GM06990 (cell line): Measurements from ENCODE around the gene TFDP2.
"Not testable (repeated sequence)": the region's sequence is repeated elsewhere in the genome, so short reads cannot be mapped to it uniquely, and the experiment has no call there.

ENCODE experiments used
- DNase-seq: peaks from one replicate; pipeline ENCODE4 v3.0.0-alpha.2; 2011; ENCODE audit not compliant: insufficient read length; ENCODE audit errors: extremely low read depth
- H3K27me3 ChIP-seq: replicated peaks from 2 replicates; pipeline ENCODE4 v1.6.0; 2011; ENCODE audit warnings: low read length; ENCODE audit not compliant: control insufficient read depth, insufficient read depth
- H3K36me3 ChIP-seq: 2 replicates; pipeline ENCODE4 v1.5.1; 2011; ENCODE audit warnings: low read length; ENCODE audit not compliant: control insufficient read depth, insufficient read depth
- H3K4me3 ChIP-seq: replicated peaks from 2 replicates; pipeline ENCODE4 v1.5.1; 2011; ENCODE audit warnings: low read depth, mild to moderate bottlenecking, control low read depth, low read length
- TF ChIP-seq, protein P1 (sequence below): IDR thresholded peaks from 2 replicates; pipeline ENCODE4 v1.5.1; 2011; ENCODE audit warnings: low read length, control low read depth, mild to moderate bottlenecking, inconsistent platforms; ENCODE audit not compliant: insufficient read depth, poor library complexity, severe bottlenecking

Gene TFDP2

DNA sequence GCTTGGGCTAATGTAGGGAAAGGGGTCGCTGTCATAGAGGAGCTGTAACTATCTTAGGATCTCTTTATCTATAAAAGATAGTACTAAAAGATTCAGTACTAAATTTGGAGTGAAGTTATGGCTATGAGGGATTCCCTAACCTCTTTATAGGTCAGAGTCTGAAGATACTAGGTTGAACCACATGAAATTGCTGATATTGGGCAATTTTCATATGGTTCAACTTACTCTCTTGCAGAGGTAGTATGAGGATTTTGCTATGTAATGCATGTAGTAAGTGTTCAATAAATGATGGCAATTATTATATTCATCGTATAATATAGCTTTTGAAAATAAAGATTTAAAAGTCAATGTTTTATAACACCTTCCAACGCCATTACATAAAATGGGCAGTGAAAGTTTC is 1.9 kb upstream of the TFDP2 start:
- Histone ChIP-seq H3K27me3 (no peaks in the 10 kb centered on the region), H3K4me3 (no peak overlapping the region), H3K36me3 (no peaks in the 10 kb centered on the region)
- TF ChIP-seq, protein P1, sequence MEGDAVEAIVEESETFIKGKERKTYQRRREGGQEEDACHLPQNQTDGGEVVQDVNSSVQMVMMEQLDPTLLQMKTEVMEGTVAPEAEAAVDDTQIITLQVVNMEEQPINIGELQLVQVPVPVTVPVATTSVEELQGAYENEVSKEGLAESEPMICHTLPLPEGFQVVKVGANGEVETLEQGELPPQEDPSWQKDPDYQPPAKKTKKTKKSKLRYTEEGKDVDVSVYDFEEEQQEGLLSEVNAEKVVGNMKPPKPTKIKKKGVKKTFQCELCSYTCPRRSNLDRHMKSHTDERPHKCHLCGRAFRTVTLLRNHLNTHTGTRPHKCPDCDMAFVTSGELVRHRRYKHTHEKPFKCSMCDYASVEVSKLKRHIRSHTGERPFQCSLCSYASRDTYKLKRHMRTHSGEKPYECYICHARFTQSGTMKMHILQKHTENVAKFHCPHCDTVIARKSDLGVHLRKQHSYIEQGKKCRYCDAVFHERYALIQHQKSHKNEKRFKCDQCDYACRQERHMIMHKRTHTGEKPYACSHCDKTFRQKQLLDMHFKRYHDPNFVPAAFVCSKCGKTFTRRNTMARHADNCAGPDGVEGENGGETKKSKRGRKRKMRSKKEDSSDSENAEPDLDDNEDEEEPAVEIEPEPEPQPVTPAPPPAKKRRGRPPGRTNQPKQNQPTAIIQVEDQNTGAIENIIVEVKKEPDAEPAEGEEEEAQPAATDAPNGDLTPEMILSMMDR: no peak
- no peak for DNase-seq

DNA sequence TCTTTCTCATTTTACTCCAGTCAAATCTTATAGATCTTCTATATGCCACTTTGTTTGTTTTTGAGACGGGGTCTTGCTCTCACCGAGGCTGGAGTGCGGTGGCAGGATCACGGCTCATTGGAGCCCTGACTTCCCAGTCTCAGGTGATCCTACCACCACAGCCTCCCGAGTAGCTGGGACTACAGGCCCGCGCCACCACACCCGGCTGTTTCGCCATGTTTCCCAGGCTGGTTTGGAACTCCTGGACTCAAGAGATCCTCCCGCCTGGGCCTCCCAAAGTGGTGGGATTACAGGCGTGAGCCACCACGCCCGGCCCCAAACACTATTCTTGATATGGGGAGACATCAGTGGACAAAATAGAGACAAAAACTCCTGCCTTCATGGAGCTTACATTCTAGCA is 927 bp upstream of the TFDP2 start:
- H3K4me3 ChIP-seq: no peak overlapping the region
- no peaks in the 10 kb centered on the region for H3K27me3 ChIP-seq
- TF ChIP-seq, protein P1: no peak
- no peaks in the 10 kb centered on the region for H3K36me3 ChIP-seq
- no peak for DNase-seq

DNA sequence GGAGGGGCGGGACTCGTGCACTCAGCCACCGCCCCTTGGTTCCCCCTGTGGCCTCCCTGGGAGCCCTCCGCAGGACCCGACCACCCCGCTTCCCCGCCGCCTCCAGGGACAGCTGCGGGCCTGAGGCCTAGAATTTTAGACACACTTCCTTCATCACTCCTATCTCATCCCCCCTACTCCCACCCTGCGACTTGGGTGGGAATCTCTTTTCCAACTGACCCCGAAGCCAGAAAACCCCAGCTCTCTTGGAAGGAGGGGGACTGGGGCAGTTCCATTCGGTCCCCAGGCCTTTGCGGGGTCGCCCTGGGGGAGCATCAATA is 289 bp upstream of the TFDP2 start:
- Histone ChIP-seq H3K4me3 (peak overlapping the region; percentile 75), H3K36me3 (no peaks in the 10 kb centered on the region), H3K27me3 (no peaks in the 10 kb centered on the region)
- no peak for DNase-seq
- TF ChIP-seq, protein P1: no peak

GRCh38 chr3:142148044-142148791 is 1.1 kb downstream of the TFDP2 start:
- Histone ChIP-seq H3K36me3 (no peaks in the 10 kb centered on the region), H3K4me3 (peak overlapping the region; percentile 75)
- no peak for DNase-seq

GRCh38 chr3:142144587-142144986 is 4.8 kb downstream of the TFDP2 start:
- H3K27me3 ChIP-seq, H3K36me3 ChIP-seq, DNase-seq, H3K4me3 ChIP-seq: not testable (repeated sequence)

More at GRCh38 chr3:142148044-142148791, 1.1 kb downstream of the TFDP2 start:
- TF ChIP-seq, protein P1: no peak
- H3K27me3 ChIP-seq: no peaks in the 10 kb centered on the region

DNA sequence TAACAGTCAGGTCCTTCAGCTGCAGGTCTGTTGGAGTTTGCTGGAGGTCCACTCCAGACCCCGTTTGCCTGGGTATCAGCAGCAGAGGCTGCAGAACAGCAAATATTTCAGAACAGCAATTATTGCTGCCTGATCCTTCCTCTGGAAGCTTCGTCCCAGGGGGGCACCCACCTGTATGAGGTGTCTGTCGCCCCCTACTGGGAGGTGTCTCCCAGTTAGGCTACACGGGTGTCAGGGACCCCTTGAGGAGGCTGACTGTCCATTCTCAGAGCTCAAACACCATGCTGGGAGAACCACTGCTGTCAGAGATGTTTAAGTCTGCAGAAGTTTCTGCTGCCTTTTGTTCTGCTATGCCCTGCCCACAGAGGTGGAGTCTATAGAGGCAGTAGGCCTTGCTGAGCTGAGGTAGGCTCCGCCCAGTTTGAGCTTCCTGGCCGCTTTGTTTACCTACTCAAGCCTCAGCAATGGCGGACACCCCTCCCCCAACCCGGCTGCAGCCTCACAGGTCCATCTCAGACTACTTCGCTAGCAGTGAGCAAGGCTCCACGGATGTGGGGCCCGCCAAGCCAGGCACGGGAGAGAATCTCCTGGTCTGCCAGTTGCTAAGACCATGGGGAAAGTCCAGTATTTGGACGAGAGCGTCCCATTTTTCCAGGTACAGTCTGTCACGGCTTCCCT is 8.6 kb downstream of the TFDP2 start:
- H3K36me3 ChIP-seq, DNase-seq, H3K27me3 ChIP-seq, H3K4me3 ChIP-seq: not testable (repeated sequence)

DNA sequence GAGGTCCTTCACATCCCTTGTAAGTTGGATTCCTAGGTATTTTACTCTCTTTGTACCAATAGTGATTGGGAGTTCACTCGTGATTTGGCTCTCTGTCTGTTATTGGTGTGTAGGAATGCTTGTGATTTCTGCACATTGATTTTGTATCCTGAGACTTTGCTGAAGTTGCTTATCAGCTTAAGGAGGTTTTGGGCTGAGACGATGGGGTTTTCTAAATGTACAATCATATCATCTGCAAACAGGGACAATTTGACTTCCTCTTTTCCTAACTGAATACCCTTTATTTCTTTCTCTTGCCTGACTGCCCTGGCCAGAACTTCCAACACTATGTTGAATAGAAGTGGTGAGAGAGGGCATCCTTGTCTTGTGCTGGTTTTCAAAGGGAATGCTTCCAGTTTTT is 12.3 kb downstream of the TFDP2 start:
- not testable (repeated sequence) for H3K4me3 ChIP-seq, H3K36me3 ChIP-seq, H3K27me3 ChIP-seq, DNase-seq
